SK-MEL-5 (cell line): ENCODE data around the gene PROZ. TPM values are rescaled to one million over a fixed set of nuclear protein-coding genes. Genes with fewer than 3 reads are reported as not detected.
A peak's percentile ranks its signal among the peaks of the same experiment; 100 is the strongest.
"Not testable (repeated sequence)": the region's sequence is repeated elsewhere in the genome, so short reads cannot be mapped to it uniquely, and the experiment has no call there.

Experiments used
- DNase-seq: peaks from one replicate; pipeline ENCODE4 v3.0.0-alpha.2; 2016; ENCODE audit warnings: low read depth, low spot score
- in situ Hi-C: cut with HindIII; loops from 2 replicates; pipeline ENCODE4 v1.10.0; 2016; ENCODE audit warnings: low sequenced_read_pairs, high pct_unique_total_duplicates, low pct_unique_long_range_greater_than_20kb
- total RNA-seq: library from RNA; depleted of rRNA; stranded (reverse); fragments of >200 nt; shearing (Covaris generic); gene quantifications from 2 replicates; pipeline ENCODE4 v1.2.3, GENCODE V29; 2014

PROZ gene
- total RNA-seq, 1 experiment from 2014 or later = not detected

DNA sequence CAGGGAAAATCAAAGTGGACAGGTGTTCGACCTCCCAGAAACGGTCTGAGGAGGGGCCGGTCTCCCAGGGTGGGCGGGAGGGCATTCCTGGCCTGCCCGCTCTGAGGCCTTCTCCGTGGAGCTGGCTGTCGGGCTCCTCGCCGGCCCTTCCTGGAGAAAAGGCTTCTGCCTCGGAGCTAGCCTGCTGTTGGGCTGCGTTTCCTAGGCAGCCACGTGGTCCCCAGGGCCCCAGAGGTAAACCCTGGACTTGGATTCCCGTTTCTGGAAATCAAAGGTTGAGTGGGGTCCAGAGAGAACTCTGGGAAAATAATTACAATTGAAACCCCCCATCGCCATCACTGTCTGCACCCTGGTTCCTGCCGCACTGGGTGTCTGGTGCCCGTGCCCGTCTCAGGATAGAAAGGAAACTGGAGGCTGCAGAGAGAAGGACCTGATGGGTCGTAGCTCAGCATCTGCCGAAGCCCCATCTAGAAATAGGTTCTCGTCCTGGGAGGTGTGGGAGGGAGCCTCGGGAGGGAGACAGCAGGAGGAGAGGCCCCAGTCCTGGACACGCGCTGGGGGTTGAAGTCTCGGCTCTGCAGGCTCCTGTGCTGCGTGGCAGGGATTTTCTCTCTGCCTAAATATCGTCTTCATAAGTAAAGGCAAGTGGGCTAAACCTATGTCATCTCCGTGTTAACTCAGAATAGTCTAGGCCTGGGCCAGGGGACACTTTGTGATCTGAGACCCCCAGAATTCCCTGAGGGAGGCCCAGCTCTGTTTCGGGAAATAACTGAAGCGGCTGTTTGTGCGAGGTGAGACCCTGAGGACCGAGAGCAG is 7.7 kb upstream of the PROZ start:
- DNase-seq = no peak
- in situ Hi-C loops = no loop called here

GRCh38 chr13:113151745-113152690 is 6.4 kb upstream of the PROZ start:
- in situ Hi-C loops = no loop called here
- DNase-seq = peak; percentile 6

DNA sequence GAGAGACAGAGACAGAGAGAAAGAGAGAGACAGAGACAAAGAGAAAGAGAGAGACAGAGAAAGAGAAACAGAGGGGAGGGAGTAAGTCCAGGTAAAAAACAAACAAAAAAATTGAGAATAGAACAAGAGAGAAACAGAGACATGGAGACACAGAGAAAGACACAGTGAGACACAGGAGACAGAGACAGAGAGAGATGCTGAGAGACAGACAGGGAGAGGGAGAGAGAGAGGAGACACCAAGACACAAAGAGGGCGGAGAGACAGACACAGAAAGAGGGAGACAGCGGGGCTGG is 5.8 kb upstream of the PROZ start:
- no peak for DNase-seq
- in situ Hi-C loops = no loop called here

- DNase-seq = no peak
Observed at GRCh38 chr13:113152984-113153809, 5.3 kb upstream of the PROZ start.

GRCh38 chr13:113153810-113154748 is 4.4 kb upstream of the PROZ start:
- in situ Hi-C loops = no loop called here
- peak; percentile 63 for DNase-seq

More at GRCh38 chr13:113152984-113153809, 5.3 kb upstream of the PROZ start:
- in situ Hi-C loops = no loop called here

GRCh38 chr13:113155201-113155600 is 3.2 kb upstream of the PROZ start:
- DNase-seq = peak; percentile 47
- in situ Hi-C loops = no loop called here

GRCh38 chr13:113155982-113156655 is 2.3 kb upstream of the PROZ start:
- DNase-seq = no peak
- in situ Hi-C loops = no loop called here

DNA sequence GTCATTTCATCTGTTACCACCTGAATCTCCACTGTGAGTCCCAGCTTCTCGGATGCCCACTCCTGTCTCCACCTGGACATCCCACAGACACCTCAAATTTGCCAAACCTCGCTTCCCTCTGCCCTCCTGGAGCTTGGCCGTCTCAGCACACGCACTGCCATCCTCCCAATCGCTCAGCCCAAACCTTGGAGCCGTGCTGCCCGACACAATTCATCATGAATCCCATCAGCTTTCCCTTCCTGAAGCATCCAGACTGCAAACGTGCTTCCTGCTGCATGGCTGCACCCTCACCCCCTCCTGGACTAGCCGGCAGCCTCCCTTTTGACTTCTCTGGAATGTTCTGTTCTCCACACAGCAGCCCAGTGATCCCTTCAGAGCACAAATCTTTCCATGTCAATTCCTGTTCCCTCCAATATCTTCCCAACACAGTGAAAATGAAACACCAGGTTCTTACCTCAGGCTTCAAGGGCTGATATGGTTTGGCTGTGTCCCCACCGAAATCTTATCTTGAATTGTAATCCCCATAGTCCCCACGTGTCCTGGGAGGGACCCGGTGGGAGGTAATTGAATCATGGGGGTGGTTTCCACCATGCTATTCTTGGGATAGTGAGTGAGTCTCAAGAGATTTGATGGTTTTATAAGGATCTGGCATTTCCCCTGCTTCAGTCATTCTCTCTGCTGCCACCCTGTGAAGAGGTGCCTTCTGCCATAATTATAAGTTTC is 1.1 kb upstream of the PROZ start:
- no peak for DNase-seq
- in situ Hi-C loops = no loop called here

DNA sequence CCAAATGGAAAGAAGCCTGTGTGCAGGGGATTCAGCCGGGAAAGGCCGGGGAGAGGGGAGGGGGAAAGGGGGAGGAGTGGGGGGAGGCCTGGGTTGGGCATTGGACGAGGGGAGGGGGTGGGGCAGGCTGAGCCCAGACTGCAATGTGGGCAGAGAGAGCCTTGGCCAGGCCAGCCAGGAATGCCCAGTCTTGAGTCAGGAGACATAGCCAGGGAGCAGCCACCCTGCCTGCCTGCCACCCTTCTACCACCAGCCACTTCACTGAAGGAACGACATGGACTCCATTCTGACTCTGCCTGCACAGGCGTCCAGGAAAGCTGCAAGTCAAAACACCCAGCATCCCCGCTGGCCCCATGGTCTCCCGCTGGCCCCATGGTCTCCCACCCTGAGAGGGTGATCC is 498 bp downstream of the PROZ start:
- in situ Hi-C loops = no loop called here

GRCh38 chr13:113159701-113160100 is 1.3 kb downstream of the PROZ start:
- no peak for DNase-seq
- in situ Hi-C loops = no loop called here

More for the DNA sequence above, 498 bp downstream of the PROZ start:
- no peak for DNase-seq

GRCh38 chr13:113160983-113161382 is 2.5 kb downstream of the PROZ start:
- no peak for DNase-seq
- in situ Hi-C loops = no loop called here

GRCh38 chr13:113161433-113161832 is 3.0 kb downstream of the PROZ start:
- in situ Hi-C loops = no loop called here

GRCh38 chr13:113161975-113162374 is 3.5 kb downstream of the PROZ start:
- DNase-seq, in situ Hi-C loops: not testable (repeated sequence)

More at GRCh38 chr13:113161433-113161832, 3.0 kb downstream of the PROZ start:
- no peak for DNase-seq

DNA sequence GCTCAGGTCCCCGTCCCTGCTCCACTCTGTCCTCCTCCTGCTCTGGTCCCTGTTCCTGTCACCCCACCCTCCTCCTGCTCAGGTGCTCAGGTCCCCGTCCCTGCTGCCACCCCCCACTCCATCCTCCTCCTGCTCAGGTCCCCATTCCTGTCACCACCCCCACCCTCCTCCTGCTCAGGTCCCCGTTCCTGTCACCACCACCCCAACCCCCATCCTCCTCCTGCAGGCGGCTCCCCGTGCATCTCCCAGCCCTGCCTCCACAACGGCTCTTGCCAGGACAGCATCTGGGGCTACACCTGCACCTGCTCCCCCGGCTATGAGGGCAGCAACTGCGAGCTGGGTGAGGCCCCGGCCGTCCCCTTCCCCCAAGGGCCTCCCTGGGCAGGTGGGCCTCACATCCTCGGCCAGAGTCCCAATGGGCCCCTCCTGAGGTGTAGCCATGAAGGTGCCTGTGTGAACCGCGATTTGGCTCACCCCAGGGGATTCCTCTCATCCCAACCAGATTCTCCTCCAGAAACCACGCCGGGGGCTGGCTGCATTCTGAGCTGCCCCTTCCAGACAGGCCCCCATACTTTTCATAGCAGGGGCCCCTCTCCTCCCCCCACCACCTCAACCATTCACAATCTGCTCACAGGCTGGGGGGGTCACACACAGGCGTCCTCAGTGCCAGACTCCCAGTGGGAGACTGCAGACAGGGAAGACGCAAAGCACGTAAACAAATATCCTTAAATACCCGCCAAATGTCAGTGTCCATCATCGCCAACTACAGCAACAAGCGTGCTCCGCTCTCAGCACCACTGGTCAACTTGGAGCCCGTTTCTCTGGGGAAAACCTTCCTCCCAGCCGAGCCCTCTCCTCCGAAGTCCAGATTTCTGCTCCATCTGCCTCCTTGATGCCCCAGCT is 4.6 kb downstream of the PROZ start:
- in situ Hi-C loops = no loop called here

DNA sequence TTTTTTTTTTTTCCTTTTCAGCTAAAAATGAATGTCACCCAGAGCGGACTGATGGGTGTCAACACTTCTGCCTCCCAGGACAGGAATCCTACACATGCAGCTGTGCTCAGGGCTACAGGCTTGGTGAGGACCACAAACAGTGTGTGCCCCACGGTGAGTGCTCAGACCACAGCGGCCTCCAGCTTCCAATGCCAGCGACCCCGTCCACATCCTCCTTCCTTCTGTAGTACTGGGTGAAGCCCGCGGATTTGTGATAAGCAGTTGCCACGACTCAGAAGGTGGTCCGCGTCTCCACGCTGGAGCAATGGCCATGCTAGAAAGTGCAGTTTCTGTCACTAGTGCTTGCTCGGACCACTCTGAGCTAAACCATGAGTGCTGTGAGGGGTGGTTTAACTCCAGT is 6.0 kb downstream of the PROZ start:
- in situ Hi-C loops = no loop called here
- DNase-seq = no peak

More for the DNA sequence above, 4.6 kb downstream of the PROZ start:
- no peak for DNase-seq
